Panc1 (cell line): ENCODE measurements around the gene SEMA5B. TPM values are rescaled to one million over a fixed set of nuclear protein-coding genes. Genes with fewer than 3 reads are reported as not detected.

Experiments used
- ATAC-seq: fragments of 200-7000 bp; cut with Tn5 transposase; 2 replicates; pipeline ENCODE4 v1.9.1; 2020; ENCODE audit warnings: mild to moderate bottlenecking, moderate library complexity
- BruUV-seq: library from RNA; stranded (reverse); fragments of 400-500 nt; replicated peaks from 2 replicates; lab custom pipeline; 2021; lab: Mats Ljungman, UMichigan
- CTCF ChIA-PET: fragments of 300-600 bp; sonication (Branson Sonifier 250); formaldehyde crosslinking; loops from one replicate; lab custom pipeline; 2022; ENCODE audit warnings: antibody characterized with exemption; lab: Charles Lee
- POLR2A ChIA-PET: fragments of 300-600 bp; sonication (Branson Sonifier 250); formaldehyde crosslinking; loops from one replicate; lab custom pipeline; 2022; ENCODE audit warnings: antibody characterized with exemption; lab: Charles Lee
- DNase-seq: peaks from one replicate; pipeline ENCODE4 v3.0.0-alpha.2; 2010; ENCODE audit warnings: low read depth, low spot score
- H3K27ac ChIP-seq: 2 replicates; pipeline ENCODE4 v1.5.1; 2011; ENCODE audit warnings: mild to moderate bottlenecking, low read length, inconsistent platforms
- H3K27me3 ChIP-seq: fragments of 200-500 bp; sonication (Bioruptor generic); 2 replicates; pipeline ENCODE4 v1.6.0; 2014; ENCODE audit warnings: low read length, inconsistent platforms; ENCODE audit not compliant: control insufficient read depth, insufficient read depth
- H3K36me3 ChIP-seq: fragments of 200-500 bp; sonication (Bioruptor generic); 2 replicates; pipeline ENCODE4 v1.5.1; 2014; ENCODE audit warnings: inconsistent platforms, mild to moderate bottlenecking, low read length, moderate library complexity; ENCODE audit not compliant: control insufficient read depth, insufficient read depth
- H3K4me1 ChIP-seq: 2 replicates; pipeline ENCODE4 v1.5.1; 2011; ENCODE audit warnings: inconsistent platforms, mild to moderate bottlenecking, low read length, moderate library complexity; ENCODE audit not compliant: control insufficient read depth, insufficient read depth
- H3K4me3 ChIP-seq, 2 experiments: 2 replicates each; pipeline ENCODE4 v1.5.1; 2011 to 2012; ENCODE audit warnings: low read depth in 2 of 2, low read length in 2 of 2, mild to moderate bottlenecking in 2 of 2, inconsistent platforms in 1 of 2, moderate library complexity in 1 of 2
- H3K9me3 ChIP-seq: fragments of 200-500 bp; sonication (Bioruptor generic); 2 replicates; pipeline ENCODE4 v1.5.1; 2014; ENCODE audit warnings: low read depth, mild to moderate bottlenecking, inconsistent platforms, low read length, moderate library complexity; ENCODE audit not compliant: control insufficient read depth, insufficient read depth
- POLR2AphosphoS5 ChIP-seq: IDR thresholded peaks from 2 replicates; pipeline ENCODE4 v1.6.1; 2012; ENCODE audit warnings: mild to moderate bottlenecking, low read depth, low read length, moderate library complexity
- SIN3A ChIP-seq: IDR thresholded peaks from 2 replicates; pipeline ENCODE4 v1.6.1; 2012; ENCODE audit warnings: low read depth, mild to moderate bottlenecking, low read length, moderate library complexity, borderline replicate concordance; ENCODE audit not compliant: insufficient read depth
- TCF7L2 ChIP-seq: IDR thresholded peaks from 2 replicates; pipeline ENCODE4 v1.6.1; 2011; ENCODE audit warnings: mild to moderate bottlenecking, low read depth, low read length, inconsistent platforms
- in situ Hi-C: cut with HindIII; loops from 2 replicates; pipeline ENCODE4 v1.10.0; 2016; ENCODE audit warnings: low sequenced_read_pairs, low pct_unique_long_range_greater_than_20kb
- intact Hi-C: fragments of 100-400 bp; cut with micrococcal nuclease; formaldehyde crosslinking; loops from one replicate; pipeline ENCODE4 v1.10.0; 2022; ENCODE audit not compliant: unreplicated experiment
- total RNA-seq: library from RNA; stranded (reverse); gene quantifications from one replicate; pipeline ENCODE4 v1.2.1, GENCODE V29; 2021; ENCODE audit not compliant: unreplicated experiment
- TF ChIP-seq, protein P1 (sequence below), 2 experiments: IDR thresholded peaks; 2 replicates each; pipeline ENCODE4 v1.6.1; 2011 to 2012; ENCODE audit warnings: low read depth in 2 of 2, control low read depth in 1 of 2, low read length in 1 of 2, mild to moderate bottlenecking in 1 of 2, moderate library complexity in 1 of 2; ENCODE audit not compliant: insufficient read depth in 1 of 2
- TF ChIP-seq, protein P2 (sequence below): fragments of 450-650 bp; IDR thresholded peaks from 2 replicates; pipeline ENCODE4 v1.5.1; 2017; ENCODE audit warnings: mild to moderate bottlenecking

The SEMA5B gene
- total RNA-seq, 1 experiment from 2014 or later: 1.2 TPM

DNA sequence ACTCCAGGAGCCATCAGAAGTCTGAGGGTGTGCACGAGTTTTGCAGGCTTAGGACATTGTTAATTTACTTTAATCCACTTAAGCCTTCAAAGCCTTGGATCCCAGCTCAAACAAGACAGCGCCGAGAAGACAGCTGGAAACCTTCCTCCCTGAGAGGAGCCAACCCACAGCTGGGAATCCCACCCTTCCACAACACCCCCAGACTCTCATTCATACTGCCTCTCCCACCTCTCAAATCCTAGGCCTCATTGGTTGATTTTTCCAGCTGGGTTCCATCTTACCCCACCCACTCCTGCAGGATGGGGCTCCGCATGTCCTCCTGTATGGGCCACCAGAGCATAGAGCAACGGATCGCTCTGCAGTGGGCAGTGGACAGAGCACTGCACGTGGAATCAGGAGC, 80.4 kb downstream of the SEMA5B start:
- no peak for TF ChIP-seq SIN3A
- no peak for TF ChIP-seq POLR2AphosphoS5
- TF ChIP-seq, protein P1, sequence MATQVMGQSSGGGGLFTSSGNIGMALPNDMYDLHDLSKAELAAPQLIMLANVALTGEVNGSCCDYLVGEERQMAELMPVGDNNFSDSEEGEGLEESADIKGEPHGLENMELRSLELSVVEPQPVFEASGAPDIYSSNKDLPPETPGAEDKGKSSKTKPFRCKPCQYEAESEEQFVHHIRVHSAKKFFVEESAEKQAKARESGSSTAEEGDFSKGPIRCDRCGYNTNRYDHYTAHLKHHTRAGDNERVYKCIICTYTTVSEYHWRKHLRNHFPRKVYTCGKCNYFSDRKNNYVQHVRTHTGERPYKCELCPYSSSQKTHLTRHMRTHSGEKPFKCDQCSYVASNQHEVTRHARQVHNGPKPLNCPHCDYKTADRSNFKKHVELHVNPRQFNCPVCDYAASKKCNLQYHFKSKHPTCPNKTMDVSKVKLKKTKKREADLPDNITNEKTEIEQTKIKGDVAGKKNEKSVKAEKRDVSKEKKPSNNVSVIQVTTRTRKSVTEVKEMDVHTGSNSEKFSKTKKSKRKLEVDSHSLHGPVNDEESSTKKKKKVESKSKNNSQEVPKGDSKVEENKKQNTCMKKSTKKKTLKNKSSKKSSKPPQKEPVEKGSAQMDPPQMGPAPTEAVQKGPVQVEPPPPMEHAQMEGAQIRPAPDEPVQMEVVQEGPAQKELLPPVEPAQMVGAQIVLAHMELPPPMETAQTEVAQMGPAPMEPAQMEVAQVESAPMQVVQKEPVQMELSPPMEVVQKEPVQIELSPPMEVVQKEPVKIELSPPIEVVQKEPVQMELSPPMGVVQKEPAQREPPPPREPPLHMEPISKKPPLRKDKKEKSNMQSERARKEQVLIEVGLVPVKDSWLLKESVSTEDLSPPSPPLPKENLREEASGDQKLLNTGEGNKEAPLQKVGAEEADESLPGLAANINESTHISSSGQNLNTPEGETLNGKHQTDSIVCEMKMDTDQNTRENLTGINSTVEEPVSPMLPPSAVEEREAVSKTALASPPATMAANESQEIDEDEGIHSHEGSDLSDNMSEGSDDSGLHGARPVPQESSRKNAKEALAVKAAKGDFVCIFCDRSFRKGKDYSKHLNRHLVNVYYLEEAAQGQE (IDR thresholded peaks at IDR 0.05; ENCODE audit: insufficient read depth in 1 of 2, low read depth in 2 of 2, low read length in 1 of 2): no peak
- TF ChIP-seq TCF7L2: no peak
- TF ChIP-seq, protein P2, sequence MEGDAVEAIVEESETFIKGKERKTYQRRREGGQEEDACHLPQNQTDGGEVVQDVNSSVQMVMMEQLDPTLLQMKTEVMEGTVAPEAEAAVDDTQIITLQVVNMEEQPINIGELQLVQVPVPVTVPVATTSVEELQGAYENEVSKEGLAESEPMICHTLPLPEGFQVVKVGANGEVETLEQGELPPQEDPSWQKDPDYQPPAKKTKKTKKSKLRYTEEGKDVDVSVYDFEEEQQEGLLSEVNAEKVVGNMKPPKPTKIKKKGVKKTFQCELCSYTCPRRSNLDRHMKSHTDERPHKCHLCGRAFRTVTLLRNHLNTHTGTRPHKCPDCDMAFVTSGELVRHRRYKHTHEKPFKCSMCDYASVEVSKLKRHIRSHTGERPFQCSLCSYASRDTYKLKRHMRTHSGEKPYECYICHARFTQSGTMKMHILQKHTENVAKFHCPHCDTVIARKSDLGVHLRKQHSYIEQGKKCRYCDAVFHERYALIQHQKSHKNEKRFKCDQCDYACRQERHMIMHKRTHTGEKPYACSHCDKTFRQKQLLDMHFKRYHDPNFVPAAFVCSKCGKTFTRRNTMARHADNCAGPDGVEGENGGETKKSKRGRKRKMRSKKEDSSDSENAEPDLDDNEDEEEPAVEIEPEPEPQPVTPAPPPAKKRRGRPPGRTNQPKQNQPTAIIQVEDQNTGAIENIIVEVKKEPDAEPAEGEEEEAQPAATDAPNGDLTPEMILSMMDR: no peak
- Histone ChIP-seq H3K27ac (no peak overlapping the region), H3K9me3 (no peaks in the 10 kb centered on the region), H3K4me3 (no peak overlapping the region), H3K36me3 (no peaks in the 10 kb centered on the region), H3K27me3 (no peaks in the 10 kb centered on the region), H3K4me1 (no peaks in the 10 kb centered on the region)
- ATAC-seq: no peak
- ChIA-PET CTCF (no interaction called here), POLR2A (no interaction called here)
- no peak for DNase-seq
- intact Hi-C loops: loop anchor here (5.0 kb wide), 1 partner anchor 310 kb away; no protein-coding TSS in a partner anchor
- no TSS peak for BruUV-seq
- in situ Hi-C loops: no loop called here

DNA sequence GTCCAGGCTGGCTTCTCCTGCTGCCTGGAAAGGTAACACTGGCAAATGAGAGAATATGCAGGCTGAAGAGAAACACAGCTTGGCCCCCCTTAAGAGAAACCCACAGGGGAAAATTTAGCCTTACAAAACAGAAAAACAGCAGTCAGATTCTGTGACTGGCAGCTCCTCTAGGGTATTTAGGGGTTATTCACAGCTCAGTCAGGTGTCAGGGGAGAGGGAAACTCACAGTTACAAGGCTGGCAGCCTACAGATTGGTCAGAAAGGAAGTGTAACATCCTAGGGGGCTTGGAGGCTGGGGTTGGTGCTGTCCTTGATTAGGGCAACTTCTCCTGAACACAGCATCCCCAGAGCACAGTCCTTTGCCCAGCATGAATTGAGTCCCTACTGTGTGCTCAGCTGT, 81.4 kb downstream of the SEMA5B start:
- TF ChIP-seq, protein P2: no peak
- TF ChIP-seq, protein P1 (IDR thresholded peaks at IDR 0.05; ENCODE audit: insufficient read depth in 1 of 2, low read depth in 2 of 2, low read length in 1 of 2): no peak
- TF ChIP-seq POLR2AphosphoS5: no peak
- no peak for TF ChIP-seq SIN3A
- TF ChIP-seq TCF7L2: no peak
- in situ Hi-C loops: no loop called here
- no TSS peak for BruUV-seq
- H3K9me3 ChIP-seq: no peaks in the 10 kb centered on the region
- no peaks in the 10 kb centered on the region for H3K4me1 ChIP-seq
- no peak overlapping the region for H3K27ac ChIP-seq
- no peaks in the 10 kb centered on the region for H3K27me3 ChIP-seq
- H3K4me3 ChIP-seq: no peak overlapping the region
- DNase-seq (no peak), ATAC-seq (no peak)
- intact Hi-C loops: loop anchor here (5.0 kb wide), 1 partner anchor 311 kb away; no protein-coding TSS in a partner anchor
- POLR2A ChIA-PET: no interaction called here
- CTCF ChIA-PET: interaction anchor here (0.6 kb wide), 1 partner anchor 81 kb away, joined by 4 read pairs; the partner anchor contains the start of gene SEMA5B
- no peaks in the 10 kb centered on the region for H3K36me3 ChIP-seq
